K562 (cell line): ENCODE results near the gene BSDC1.

Experiments used
- CREB1 ChIP-seq, 2 experiments: sonication (generic) in 1 of 2; formaldehyde crosslinking in 1 of 2; IDR thresholded peaks; 2 replicates each; pipeline versions ENCODE4 v1.6.1 to v1.8.0; 2012 to 2022; ENCODE audit warnings: inconsistent platforms in 1 of 2, mild to moderate bottlenecking in 1 of 2, missing genetic modification reagents in 1 of 2, moderate library complexity in 1 of 2
- CTCF ChIP-seq, 3 experiments: IDR thresholded peaks in 2 of 3; conservative IDR thresholded peaks in 1 of 3; 2 replicates each; pipeline ENCODE4 v1.5.1; 2011 to 2012; ENCODE audit warnings: low read length in 3 of 3, mild to moderate bottlenecking in 3 of 3, control low read depth in 2 of 3, improper control_type of control experiment in 1 of 3, inconsistent platforms in 1 of 3, low read depth in 1 of 3, mixed read lengths in 1 of 3, moderate library complexity in 1 of 3; ENCODE audit not compliant: insufficient read depth in 2 of 3
- ELK1 ChIP-seq: sonication (generic); formaldehyde crosslinking; IDR thresholded peaks from 2 replicates; pipeline ENCODE4 v1.8.1; 2022; ENCODE audit warnings: missing genetic modification reagents
- EP300 ChIP-seq: IDR thresholded peaks from 2 replicates; pipeline ENCODE4 v1.6.1; 2012; ENCODE audit warnings: low read length, improper control_type of control experiment
- NEUROD1 ChIP-seq: fragments of 150-350 bp; IDR thresholded peaks from 2 replicates; pipeline ENCODE4 v1.6.1; 2014; ENCODE audit warnings: borderline replicate concordance, low read length, low read depth; ENCODE audit not compliant: partially characterized antibody
- POLR2AphosphoS2 ChIP-seq: IDR thresholded peaks from 2 replicates; pipeline ENCODE4 v1.6.1; 2012; ENCODE audit warnings: low read length, improper control_type of control experiment
- TF ChIP-seq, protein P1 (sequence below): sonication (generic); formaldehyde crosslinking; IDR thresholded peaks from 2 replicates; pipeline ENCODE4 v1.8.1; 2023; ENCODE audit warnings: mild to moderate bottlenecking, missing genetic modification reagents

GRCh38 chr1:32438136-32438535 lies 43.9 kb upstream of the BSDC1 start:
- TF ChIP-seq ELK1 (CRISPR knock-in tag) (no peak), NEUROD1 (no peak), CREB1 (IDR thresholded peaks at IDR 0.05) (no peak), CREB1 (CRISPR knock-in tag; IDR thresholded peaks at IDR 0.05) (no peak), CTCF (IDR thresholded peaks at IDR 0.05 in 2 of 3, conservative IDR thresholded peaks at IDR 0.05 in 1 of 3; ENCODE audit: insufficient read depth in 2 of 3, low read depth in 1 of 3, low read length in 3 of 3) (no peak), POLR2AphosphoS2 (no peak), EP300 (no peak)
- TF ChIP-seq, protein P1, sequence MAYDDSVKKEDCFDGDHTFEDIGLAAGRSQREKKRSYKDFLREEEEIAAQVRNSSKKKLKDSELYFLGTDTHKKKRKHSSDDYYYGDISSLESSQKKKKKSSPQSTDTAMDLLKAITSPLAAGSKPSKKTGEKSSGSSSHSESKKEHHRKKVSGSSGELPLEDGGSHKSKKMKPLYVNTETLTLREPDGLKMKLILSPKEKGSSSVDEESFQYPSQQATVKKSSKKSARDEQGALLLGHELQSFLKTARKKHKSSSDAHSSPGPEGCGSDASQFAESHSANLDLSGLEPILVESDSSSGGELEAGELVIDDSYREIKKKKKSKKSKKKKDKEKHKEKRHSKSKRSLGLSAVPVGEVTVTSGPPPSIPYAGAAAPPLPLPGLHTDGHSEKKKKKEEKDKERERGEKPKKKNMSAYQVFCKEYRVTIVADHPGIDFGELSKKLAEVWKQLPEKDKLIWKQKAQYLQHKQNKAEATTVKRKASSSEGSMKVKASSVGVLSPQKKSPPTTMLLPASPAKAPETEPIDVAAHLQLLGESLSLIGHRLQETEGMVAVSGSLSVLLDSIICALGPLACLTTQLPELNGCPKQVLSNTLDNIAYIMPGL (CRISPR knock-in tag) = no peak
